Measurements from ENCODE around the gene COL15A1.
"Not testable (repeated sequence)": the region's sequence is repeated elsewhere in the genome, so short reads cannot be mapped to it uniquely, and the experiment has no call there.

COL15A1 gene

DNA sequence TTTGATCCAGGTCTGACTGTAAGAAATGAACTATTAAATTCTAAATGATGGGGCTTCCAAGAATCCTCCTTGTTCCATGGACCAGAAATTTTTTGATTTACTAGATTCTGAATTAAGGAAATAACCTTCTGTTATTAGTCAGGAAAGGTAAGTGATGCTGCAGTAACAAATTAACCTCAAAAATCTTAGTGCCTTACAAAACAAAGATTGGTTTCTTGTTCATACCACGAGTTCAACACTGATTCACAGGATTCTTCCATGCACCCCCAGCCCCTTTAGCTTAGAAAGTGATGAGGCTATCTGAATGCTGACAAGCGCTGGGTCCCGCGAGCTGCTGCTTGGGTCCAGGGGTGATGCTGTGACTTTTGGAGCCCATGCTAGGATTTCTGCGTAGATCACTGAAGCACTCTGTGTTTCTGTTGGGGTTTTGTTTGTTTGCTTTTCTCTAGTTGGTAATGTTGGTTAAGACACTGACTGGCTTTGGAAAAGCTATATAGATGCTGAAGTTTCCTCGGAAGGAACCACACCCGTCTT lies 52.3 kb downstream of the COL15A1 start:
- DNase-seq: no peak

DNA sequence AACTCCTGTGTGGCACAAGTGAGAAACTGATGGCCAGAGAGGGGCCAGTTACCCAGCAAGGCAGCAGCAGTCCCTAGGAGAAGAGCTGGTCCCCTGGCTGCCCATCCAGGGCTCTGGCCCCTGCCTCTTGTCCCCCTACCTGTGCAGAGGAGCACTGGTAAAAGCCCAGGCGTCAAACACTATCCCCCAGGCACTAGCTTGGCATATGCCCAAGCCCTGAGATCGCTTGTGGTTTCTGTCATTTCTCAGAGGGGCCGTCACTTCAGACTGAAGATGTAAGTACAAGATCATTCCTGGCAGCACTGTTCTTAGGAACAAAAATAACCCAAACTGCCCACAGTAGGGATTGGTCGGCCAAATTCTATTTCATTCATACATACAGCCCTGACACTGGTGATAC lies 53.9 kb downstream of the COL15A1 start:
- peak; percentile 84 for DNase-seq

DNA sequence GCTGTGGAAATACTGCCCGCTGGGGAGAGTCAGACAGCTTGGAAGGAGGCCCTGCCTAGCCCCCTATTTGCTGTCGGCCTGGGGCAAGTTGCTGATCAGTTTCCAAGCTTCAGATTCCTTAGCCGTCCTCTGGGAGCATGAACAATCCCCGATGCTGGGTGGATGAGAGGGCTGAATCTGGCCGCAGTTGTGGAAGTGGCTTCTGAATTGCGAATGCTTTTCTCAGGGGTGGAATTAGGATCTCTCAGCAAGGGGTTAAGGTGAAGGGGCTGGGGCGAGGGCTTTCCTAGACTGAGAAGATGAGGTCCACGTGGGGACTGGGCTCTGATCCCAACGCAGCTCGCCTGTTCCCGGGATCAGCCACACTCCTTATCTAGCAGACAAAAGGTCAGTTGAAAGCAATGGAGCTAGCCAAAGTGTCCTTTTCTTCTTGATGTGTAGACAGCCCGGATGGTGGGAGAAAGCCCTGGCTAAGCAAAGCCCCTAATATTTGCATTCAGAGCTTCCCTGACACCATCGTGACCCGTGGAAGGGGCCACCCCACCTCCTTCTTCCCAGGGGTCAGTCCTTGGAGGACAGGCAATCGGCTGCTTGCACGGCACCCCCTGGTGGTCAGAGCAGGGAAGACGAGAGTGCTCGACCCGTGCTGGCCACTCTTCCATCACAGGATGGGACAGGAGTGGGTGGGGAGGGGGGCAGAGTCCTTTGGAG lies 54.9 kb downstream of the COL15A1 start:
- DNase-seq: peak; percentile 82

DNA sequence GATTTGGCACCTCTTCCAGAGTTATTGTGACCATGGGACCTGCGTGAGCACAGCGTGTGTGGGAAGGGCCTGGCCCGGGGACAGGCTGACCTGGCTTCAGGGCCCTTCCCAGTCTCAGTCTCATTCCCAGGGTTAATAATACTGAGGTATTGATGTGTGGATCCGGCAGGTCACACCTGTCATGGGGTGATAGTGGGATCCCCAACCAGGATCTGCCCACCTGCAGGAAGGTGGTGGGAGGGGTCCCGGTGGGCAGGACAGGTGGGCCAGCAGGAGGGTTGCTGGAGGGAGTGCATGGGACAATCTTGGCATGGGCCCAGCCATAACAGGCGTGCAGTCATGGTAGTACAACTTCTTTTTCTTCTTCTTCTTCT lies 55.4 kb downstream of the COL15A1 start:
- no peak for DNase-seq

DNA sequence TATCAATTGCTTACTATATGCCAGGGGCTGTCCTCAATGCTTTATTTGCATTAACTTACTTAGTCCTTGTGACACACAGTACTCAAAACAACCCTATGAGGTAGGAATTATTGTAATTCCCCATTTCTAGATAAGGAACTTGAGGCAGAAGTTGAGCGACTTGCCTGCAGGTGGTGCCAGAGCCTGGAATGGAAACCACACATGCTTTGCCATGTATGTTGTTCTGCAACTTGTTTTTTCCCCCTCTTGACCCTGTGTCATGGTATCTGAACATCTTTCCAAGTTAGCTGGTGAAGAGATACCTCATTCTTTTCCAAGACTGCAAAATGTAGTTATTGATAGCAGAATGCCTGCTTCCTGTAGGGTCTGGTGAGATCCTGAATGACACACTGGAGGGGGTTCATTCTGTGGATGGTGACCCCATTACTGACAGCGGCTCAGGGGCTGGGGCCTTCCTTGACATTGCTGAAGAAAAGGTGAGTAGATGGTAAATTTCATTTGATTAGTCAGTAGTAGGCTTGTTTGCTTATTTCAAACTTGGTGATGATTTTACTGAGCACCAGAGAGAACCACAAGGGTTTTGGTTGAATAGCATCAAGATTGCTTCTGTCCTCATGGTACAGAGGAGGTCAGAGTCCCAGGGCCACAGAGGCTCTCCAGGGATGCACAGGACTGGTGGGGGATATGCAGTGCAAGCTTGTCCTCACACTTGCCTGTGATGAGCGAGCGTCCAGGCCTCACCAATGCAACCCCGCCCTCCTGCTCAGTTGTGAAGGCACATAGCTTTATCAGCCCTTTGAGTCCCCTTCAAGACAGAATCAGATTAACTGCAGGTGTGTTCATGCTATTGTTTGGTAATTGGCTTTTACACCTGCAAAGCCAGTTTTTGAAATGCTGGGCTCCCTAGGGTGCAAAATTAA lies 57.0 kb downstream of the COL15A1 start:
- peak; percentile 79 for DNase-seq

DNA sequence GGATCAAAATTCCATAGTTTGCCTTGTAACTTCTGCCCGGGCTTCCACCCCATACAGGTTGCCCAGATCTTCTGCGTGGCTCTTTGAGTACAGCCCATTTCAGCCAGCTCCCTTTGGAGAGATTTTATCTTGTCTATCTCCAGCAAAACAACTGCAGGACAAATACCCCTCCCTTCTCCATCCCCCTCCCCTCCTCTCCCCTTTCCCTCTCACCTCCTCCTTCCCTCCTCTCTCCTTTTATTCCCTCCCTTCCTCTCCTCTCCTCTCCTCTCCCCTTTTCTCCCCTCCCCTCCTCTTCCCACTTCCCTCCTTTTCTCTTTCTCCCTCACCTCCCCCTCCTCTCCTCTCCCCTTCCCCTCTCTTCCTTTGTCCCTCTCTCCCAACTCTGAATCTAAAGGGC lies 58.2 kb downstream of the COL15A1 start:
- DNase-seq: no peak

DNA sequence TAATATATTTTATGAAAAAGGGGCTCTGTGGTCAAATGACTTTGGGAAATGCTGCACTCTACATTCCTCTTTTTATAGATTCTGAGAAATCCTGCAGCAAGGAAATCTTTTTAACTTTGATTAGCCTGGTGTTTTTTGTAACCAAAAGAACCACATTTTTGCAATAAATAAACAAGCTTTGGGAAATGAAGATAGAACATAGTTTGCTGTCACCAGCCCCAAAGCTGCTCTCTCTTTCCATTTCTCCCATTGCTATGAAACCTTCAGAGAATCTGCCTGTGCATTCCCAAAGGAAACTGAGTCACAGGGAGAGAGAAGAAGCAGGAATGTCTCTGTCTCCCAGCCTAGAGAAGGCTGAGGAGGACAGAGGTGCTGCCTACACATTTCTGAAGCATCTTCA lies 59.0 kb downstream of the COL15A1 start:
- no peak for DNase-seq

DNA sequence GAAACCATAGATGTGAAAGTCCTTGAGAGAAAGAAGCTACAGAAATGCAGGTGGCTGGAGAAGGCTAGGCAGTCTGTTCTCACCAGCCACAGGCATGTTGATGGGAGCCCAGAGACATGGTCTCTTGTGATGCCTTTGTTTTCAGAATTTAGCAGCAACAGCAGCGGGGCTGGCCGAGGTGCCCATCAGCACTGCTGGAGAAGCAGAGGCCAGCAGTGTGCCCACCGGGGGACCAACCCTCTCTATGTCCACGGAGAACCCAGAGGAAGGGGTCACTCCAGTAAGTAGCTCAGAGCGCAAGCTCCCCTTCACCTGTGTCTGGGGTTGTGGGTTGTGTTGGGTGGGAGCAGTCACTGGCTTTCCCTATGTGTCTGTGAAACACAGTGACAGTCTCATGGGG lies 59.6 kb downstream of the COL15A1 start:
- no peak for DNase-seq

DNA sequence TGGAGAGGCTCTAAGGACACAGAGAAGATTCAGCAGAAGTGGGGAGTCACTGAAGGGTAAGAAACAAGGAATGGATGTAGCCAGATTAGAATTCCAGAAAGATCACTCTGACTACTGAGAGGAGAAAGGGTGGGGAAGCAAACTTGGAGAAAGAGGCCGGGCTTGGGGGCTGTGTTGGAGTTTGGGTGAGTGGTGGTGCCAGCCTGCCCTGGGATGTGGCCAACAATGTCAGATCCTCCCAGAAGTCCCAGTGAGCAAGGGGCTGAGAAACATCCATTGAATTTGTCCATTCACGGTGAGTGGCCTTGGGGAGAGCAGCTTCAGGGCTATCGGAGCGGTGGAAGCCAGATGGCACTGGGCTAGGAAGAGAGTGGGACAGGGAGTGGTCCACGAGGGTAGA lies 60.4 kb downstream of the COL15A1 start:
- no peak for DNase-seq

DNA sequence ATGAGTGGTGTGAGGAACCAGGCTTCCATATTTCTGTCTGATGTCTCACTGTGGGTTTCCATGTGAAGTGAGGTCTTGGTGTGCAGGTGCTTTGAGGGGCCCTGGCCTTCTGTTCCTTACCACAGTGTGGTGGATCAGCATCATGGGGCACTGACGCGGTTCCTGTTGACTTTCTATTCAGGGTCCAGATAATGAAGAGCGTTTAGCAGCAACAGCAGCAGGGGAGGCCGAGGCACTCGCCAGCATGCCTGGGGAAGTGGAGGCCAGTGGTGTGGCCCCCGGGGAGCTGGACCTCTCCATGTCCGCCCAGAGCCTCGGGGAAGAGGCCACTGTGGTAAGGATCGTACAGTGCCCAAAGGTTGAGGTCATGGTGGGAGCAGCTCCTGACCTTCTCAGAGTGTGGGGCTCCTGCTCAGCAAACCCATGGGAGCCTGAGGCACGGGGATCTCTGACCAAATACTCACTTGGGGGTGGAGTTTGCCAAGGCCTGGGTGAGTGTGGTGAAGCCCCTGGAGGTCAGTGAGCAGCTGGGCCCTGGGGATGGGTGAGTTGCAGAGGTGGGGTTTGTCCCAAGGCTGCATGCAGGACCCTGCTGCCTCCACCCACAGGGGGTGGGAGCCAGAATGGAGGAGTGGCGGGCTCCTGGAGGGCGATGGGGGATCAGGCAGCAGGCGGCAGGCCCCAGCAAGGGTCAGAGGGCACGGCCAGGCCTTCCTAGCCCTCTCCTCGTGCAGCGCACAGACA lies 61.2 kb downstream of the COL15A1 start:
- no peak for DNase-seq

DNA sequence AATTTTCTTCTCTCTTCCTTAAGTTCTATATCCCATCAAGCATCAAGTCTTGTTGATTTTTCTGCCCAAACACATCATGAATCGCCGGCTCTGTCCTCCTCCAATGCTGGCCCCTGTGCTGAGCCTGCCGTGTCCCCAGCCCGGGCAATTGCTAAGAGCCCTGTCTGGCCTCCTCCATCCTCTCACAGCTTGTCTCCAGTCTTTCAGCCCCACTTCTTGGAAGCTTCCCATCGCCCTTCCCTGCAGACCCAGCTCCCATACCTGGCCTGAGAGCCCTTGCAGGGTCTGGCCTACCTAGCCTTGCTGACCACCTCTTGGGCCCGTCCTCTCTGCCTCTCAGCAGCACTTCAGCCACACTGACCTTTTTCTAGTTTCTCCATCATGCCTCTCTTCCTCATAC lies 61.9 kb downstream of the COL15A1 start:
- DNase-seq: no peak

DNA sequence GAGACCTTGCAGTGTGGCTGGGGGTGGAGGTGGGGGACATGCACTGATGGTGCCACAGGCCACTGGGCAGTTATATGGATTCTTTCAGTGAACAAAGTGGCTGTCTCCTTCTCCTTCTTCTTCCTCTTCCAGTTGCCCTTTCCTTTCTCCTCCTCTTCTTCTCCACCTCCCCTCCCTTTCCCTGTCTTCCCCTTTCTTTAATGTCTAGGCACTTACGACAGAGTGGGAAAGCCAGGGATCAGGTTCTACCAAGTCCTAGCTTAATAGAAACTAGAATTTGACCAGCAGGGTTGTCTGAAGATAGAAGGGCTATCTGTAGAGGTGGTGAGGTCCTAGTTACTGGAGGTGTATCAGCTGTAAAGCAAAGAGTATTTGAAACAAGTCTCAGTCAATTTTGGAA lies 62.8 kb downstream of the COL15A1 start:
- DNase-seq: no peak

DNA sequence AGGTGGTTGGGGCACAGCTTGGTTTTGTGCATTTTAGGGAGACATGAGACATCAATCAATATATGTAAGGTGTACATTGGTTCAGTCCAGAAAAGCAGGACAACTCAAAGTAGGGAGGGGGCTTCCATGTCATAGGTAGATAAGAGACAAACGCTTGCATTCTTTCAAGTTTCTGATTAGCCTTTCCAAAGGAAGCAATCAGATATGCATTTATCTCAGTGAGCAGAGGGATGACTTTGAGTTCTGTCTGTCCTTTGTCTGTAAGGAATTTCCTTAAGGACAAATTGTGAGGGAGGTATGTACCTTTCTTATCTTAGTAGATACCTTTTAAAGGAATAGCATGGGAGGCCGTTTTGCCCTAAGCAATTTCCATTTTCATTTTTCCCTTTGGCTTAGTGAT lies 63.3 kb downstream of the COL15A1 start:
- DNase-seq: no peak

DNA sequence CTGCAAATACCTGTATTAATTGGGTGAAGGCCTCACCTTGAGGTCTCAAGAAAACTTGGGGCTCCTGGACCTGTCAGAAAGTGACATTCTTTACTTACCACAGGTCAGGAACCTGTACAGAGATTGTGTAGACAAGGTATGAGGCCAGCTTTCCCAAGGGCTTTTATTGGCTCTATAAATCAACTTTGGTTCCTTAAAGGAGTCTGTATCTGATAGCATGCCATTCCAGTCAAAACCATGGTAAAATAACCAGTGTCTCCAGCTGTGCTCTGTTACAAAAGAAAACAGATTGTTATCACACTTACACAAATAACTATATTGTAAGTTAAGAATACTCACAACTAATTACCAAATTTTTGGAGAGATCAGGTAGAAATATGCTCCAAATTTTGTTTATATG lies 64.5 kb downstream of the COL15A1 start:
- DNase-seq: no peak

DNA sequence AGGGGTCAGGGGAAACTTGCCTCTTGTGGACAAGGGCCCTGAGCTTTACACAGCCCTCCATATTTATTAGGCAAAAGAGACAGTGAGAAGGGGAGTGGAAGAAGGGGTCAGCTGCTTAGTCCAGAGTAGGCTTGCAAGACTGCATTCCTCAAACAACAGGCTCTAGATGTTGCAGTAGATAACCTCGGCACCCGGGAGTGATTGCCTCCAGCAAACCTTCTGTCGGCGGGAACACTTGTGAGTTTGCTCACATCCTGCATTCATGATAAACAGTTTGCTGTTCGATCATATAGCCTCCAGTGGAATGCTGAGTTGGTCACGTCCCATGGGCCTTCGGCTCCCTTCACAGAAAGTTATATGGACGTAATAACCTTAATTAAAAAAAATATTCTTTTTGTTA lies 66.7 kb downstream of the COL15A1 start:
- DNase-seq: not testable (repeated sequence)

DNA sequence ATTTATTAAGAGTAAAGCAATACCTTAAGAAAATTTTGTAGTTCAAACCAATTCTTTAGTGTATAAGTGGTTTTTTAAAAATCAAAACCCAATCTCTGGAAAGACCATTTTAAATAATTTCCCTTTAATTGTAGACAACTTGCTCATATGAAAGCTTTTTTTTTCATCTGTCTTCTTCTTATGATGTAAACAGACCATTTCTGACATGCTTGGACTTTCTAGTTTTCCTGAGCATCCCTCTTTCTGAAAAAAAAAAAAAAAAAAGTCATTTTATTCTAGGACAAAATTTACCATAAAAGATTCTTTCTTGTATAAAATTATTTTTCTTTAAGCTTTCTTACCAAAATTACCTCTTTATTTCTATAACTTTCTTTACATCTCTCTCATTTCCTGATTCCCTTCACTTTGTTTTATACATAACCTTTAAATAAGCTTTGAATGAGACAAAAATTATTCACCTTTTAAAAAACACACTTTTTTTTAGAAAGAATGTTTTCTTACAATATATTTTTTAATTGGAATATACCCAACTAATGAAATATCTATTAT lies 67.5 kb downstream of the COL15A1 start:
- DNase-seq: peak; percentile 62

DNA sequence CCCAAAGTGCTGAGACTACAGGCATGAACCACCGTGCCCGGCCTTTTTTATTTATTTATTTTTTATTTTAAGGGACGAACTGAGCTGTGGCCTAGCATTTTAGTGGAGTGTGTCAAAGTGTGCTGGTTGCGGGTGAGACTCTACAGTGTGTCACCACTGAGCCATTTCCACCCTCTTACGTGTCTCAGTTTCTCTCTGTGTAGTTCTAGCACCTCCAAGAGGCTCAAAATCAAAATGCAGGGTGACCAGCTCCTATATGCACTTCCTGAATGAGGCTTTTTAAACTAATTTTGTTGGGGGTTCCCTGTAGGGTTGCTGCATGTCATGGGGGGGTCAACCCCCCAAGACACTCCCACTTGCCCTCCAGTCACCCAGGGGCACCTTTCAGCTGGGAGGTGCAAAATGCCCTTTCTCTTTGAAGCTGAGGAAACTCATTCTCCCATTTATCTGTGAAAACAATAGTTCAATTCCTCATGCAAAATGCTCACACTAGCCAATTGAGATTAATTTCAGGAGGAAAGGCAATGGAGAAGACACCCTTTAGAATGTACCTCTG lies 69.3 kb downstream of the COL15A1 start:
- no peak for DNase-seq

DNA sequence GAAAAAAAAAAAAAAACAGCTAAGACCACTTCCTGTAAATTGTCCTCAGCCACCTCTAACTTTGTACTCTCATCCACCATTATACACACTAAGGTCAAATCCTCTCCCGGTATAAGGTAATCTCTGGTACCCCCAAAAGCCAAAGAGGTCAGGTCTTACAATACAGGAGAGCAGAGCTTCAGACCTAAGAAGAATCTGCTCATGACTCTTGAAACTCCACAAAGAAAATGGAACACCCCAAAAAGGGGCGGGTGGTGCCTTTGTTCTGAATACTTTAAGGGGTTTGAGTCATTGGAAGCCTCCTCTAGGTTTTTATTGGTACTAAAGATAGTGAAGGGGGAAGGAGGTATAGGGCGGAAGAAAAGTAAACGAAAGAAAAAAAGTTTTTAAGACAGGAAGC lies 69.8 kb downstream of the COL15A1 start:
- peak; percentile 6 for DNase-seq

DNA sequence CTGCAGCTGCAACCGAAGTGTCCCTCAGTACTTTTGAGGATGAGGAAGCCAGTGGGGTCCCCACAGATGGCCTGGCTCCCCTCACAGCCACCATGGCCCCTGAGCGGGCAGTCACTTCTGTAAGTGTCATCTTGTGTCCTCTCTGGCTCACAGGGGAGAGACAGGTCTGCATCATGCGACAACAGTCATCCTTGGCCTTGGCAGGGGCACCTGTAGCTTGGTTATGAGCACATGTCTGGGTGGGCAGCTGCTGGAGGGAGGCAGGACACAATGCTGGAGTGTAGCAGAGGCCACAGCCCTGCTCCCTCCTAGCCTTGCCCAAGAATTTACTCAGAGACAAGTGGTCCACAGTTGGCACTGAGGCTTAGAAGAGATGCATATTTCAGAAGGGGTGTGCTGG lies 71.7 kb downstream of the COL15A1 start:
- DNase-seq: no peak

DNA sequence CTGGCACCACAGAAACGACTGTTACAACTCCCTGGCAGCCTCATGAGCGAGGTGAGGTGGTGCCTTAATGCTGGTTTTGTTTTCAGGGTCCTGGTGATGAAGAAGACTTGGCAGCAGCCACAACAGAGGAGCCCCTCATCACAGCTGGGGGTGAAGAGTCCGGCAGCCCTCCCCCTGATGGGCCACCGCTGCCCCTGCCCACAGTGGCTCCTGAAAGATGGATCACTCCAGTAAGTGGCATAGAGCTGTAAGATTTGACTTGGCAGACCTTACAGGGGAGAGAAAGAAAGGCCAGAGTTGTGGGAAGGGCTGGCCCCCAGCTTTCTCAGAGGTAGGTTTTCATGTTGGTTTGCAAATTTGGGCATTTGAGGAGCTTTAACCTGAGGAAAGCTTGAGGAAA lies 72.2 kb downstream of the COL15A1 start:
- no peak for DNase-seq

DNA sequence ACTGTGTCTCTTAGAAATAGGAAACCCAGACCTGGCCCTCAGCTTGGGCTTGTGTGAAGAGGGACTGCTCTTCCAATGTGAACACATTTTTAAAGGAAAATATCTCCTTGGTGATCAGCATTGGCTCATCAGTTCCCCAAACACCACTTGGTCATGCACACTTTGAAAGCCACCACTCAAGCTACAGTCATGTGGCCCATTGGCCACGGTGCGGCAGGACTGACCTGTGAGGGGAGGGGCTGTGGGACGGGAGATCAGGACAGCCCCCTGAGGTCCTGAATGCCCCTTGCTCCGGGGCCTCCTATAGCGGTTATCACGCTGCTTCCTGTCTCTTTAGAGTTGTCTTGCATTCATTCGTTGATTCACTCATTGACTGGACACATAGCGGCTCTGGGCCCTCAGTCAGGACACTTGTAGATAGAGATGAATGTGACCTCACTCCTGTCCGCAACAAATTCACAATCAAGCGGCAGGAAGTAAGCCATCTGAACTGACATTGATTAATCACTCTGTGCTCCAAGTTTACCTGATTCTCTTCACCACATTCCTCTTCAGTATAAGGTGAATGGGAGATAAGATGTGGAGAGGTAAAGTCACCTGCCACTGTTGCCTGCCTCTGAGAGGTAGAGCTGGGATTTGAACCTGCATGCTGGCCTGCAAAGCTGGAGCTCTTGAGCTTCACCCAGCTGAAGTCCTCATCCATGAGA lies 73.1 kb downstream of the COL15A1 start:
- DNase-seq: no peak

DNA sequence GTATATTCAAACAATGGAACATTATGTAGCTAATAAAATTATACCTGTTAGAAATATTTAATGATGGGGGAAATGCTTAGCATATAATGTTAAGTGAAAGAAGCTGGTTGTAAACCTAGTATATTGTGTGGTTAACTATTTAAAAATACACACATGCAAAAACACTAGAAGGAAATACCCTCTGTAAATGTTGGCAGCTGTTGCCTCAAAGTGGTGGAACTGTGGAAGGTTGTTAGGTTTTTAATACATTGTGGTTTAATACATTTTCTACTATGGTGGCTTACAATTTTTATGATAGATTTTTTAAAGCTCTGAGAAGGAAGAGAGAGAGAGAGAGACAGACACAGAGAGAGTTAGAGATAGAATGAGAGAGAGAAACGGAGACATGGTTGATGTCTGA lies 74.9 kb downstream of the COL15A1 start:
- no peak for DNase-seq

Measured in fibroblast of skin of right biceps (primary cell).